Nephron progenitor cell (in vitro differentiated cells): Measurements from ENCODE around the gene LRRC4C.

ENCODE experiments used
- DNase-seq: peaks from one replicate; pipeline ENCODE4 v3.0.0; 2021
- H3K27ac Mint-ChIP-seq: 2 replicates; pipeline ENCODE4 v1.8.0; 2021; ENCODE audit warnings: mild to moderate bottlenecking, moderate library complexity, mixed read lengths
- H3K27me3 Mint-ChIP-seq: 2 replicates; pipeline ENCODE4 v1.8.0; 2021; ENCODE audit warnings: mild to moderate bottlenecking, low read depth, mixed read lengths; ENCODE audit not compliant: poor library complexity
- H3K36me3 Mint-ChIP-seq: 2 replicates; pipeline ENCODE4 v1.8.0; 2021; ENCODE audit warnings: low read depth, mixed read lengths
- H3K4me1 Mint-ChIP-seq: 2 replicates; pipeline ENCODE4 v1.8.0; 2021; ENCODE audit warnings: mixed read lengths
- H3K4me3 Mint-ChIP-seq: 2 replicates; pipeline ENCODE4 v1.8.0; 2021; ENCODE audit warnings: mild to moderate bottlenecking, moderate library complexity, mixed read lengths
- H3K9me3 Mint-ChIP-seq: 2 replicates; pipeline ENCODE4 v1.8.0; 2021; ENCODE audit warnings: mild to moderate bottlenecking, moderate library complexity, mixed read lengths
- CTCF ChIP-seq: fragments of 200-600 bp; sonication (generic); IDR thresholded peaks from 2 replicates; pipeline ENCODE4 v1.5.0; 2021; ENCODE audit warnings: antibody characterized with exemption

Gene LRRC4C

GRCh38 chr11:41437006-41437490, 22.4 kb downstream of the LRRC4C start:
- peaks cover 6% of the 10 kb centered on the region for H3K4me1 Mint-ChIP-seq
- peaks cover 7% of the 10 kb centered on the region for H3K27me3 Mint-ChIP-seq
- no peaks in the 10 kb centered on the region for H3K36me3 Mint-ChIP-seq
- H3K27ac Mint-ChIP-seq: no peak overlapping the region
- no peak overlapping the region for H3K4me3 Mint-ChIP-seq
- TF ChIP-seq CTCF: no peak
- no peak for DNase-seq
- H3K9me3 Mint-ChIP-seq: no peaks in the 10 kb centered on the region

- Mint-ChIP-seq H3K9me3 (no peaks in the 10 kb centered on the region), H3K36me3 (no peaks in the 10 kb centered on the region)
- no peak for TF ChIP-seq CTCF
Observed at GRCh38 chr11:41435531-41435930, 23.9 kb downstream of the LRRC4C start.

GRCh38 chr11:41431784-41432183, 27.7 kb downstream of the LRRC4C start:
- Mint-ChIP-seq H3K4me1 (peaks cover 19% of the 10 kb centered on the region), H3K27me3 (peaks cover 5% of the 10 kb centered on the region), H3K36me3 (no peaks in the 10 kb centered on the region), H3K9me3 (no peaks in the 10 kb centered on the region), H3K27ac (no peak overlapping the region), H3K4me3 (no peak overlapping the region)
- peak; percentile 64 for TF ChIP-seq CTCF
- peak; percentile 19 for DNase-seq

More at GRCh38 chr11:41435531-41435930, 23.9 kb downstream of the LRRC4C start:
- Mint-ChIP-seq H3K4me1 (peaks cover 6% of the 10 kb centered on the region), H3K27me3 (peaks cover 7% of the 10 kb centered on the region), H3K27ac (no peak overlapping the region), H3K4me3 (no peak overlapping the region)
- no peak for DNase-seq

- H3K4me1 Mint-ChIP-seq: no peaks in the 10 kb centered on the region
- no peaks in the 10 kb centered on the region for H3K9me3 Mint-ChIP-seq
- no peak for TF ChIP-seq CTCF
- no peak for DNase-seq
- H3K27me3 Mint-ChIP-seq: no peaks in the 10 kb centered on the region
- no peak overlapping the region for H3K4me3 Mint-ChIP-seq
- no peak overlapping the region for H3K27ac Mint-ChIP-seq
- no peaks in the 10 kb centered on the region for H3K36me3 Mint-ChIP-seq
Observed at GRCh38 chr11:41419901-41420300, 39.6 kb downstream of the LRRC4C start.

GRCh38 chr11:41414771-41415440, 44.5 kb downstream of the LRRC4C start:
- H3K27ac Mint-ChIP-seq: no peak overlapping the region
- no peak overlapping the region for H3K4me3 Mint-ChIP-seq
- H3K27me3 Mint-ChIP-seq: peaks cover 5% of the 10 kb centered on the region
- H3K9me3 Mint-ChIP-seq: peaks cover 2% of the 10 kb centered on the region
- no peaks in the 10 kb centered on the region for H3K36me3 Mint-ChIP-seq
- TF ChIP-seq CTCF: no peak
- H3K4me1 Mint-ChIP-seq: no peaks in the 10 kb centered on the region
- DNase-seq: no peak

GRCh38 chr11:41413843-41414242, 45.6 kb downstream of the LRRC4C start:
- no peaks in the 10 kb centered on the region for H3K36me3 Mint-ChIP-seq
- TF ChIP-seq CTCF: no peak
- no peaks in the 10 kb centered on the region for H3K4me1 Mint-ChIP-seq
- H3K9me3 Mint-ChIP-seq: peaks cover 3% of the 10 kb centered on the region
- DNase-seq: no peak
- no peak overlapping the region for H3K27ac Mint-ChIP-seq
- peaks cover 5% of the 10 kb centered on the region for H3K27me3 Mint-ChIP-seq
- H3K4me3 Mint-ChIP-seq: no peak overlapping the region
